G401.6 (cell line): ENCODE measurements around the gene ANO6.

Experiments used
- FAIRE-seq: peaks from 2 replicates; lab custom pipeline; 2012; peaks lifted over from hg19 to GRCh38; lab: Jason Lieb, UNC

Gene ANO6

GRCh38 chr12:45468751-45469615, 253.1 kb downstream of the ANO6 start:
- FAIRE-seq, result no peak

GRCh38 chr12:45469902-45470301, 254.0 kb downstream of the ANO6 start:
- no peak for FAIRE-seq

- no peak for FAIRE-seq
These were observed 257.7 kb downstream of the ANO6 start for GRCh38 chr12:45473636-45474035.

GRCh38 chr12:45475594-45475993, 259.7 kb downstream of the ANO6 start:
- no peak for FAIRE-seq

GRCh38 chr12:45477526-45477925, 261.6 kb downstream of the ANO6 start:
- no peak for FAIRE-seq

- no peak for FAIRE-seq
These were observed 263.0 kb downstream of the ANO6 start for GRCh38 chr12:45478931-45479330.

- no peak for FAIRE-seq
These were observed 265.9 kb downstream of the ANO6 start for GRCh38 chr12:45481746-45482145.

- no peak for FAIRE-seq
These were observed 267.7 kb downstream of the ANO6 start for GRCh38 chr12:45483571-45483970.
